PC-3 (cell line): ENCODE results near the gene ATL2. TPM values are rescaled to one million over a fixed set of nuclear protein-coding genes. Genes with fewer than 3 reads are reported as not detected.

Source experiments
- ATAC-seq: fragments of 200-7000 bp; cut with Tn5 transposase; 2 replicates; pipeline ENCODE4 v1.9.1; 2020; ENCODE audit warnings: mild to moderate bottlenecking, moderate library complexity
- Bru-seq: library from RNA; stranded (reverse); fragments of 400-500 nt; gene quantifications from one replicate; lab custom pipeline; 2021; lab: Mats Ljungman, UMichigan
- BruChase-seq, 2 experiments: library from RNA; stranded (reverse); fragments of 400-500 nt; gene quantifications; one replicate each; lab custom pipeline; 2021; lab: Mats Ljungman, UMichigan
- BruUV-seq: library from RNA; stranded (reverse); fragments of 400-500 nt; replicated peaks from 2 replicates; lab custom pipeline; 2021; lab: Mats Ljungman, UMichigan
- CTCF ChIA-PET: fragments of 300-600 bp; sonication (Branson Sonifier 250); formaldehyde crosslinking; loops from one replicate; lab custom pipeline; 2022; ENCODE audit warnings: antibody characterized with exemption; lab: Charles Lee
- POLR2A ChIA-PET: fragments of 300-600 bp; sonication (Branson Sonifier 250); formaldehyde crosslinking; loops from one replicate; lab custom pipeline; 2022; ENCODE audit warnings: antibody characterized with exemption; ENCODE audit not compliant: unreplicated experiment; lab: Charles Lee
- DNase-seq: peaks from one replicate; pipeline ENCODE4 v3.0.0-alpha.2; 2015
- H2AFZ ChIP-seq: fragments of 300-600 bp; sonication (generic); 2 replicates; pipeline ENCODE4 v1.6.0; 2016; ENCODE audit warnings: antibody characterized with exemption, low read length
- H3F3A ChIP-seq: fragments of 300-600 bp; sonication (generic); one replicate; pipeline ENCODE4 v1.6.0; 2017; ENCODE audit warnings: antibody characterized with exemption, low read length, control low read depth, mild to moderate bottlenecking; ENCODE audit not compliant: unreplicated experiment
- H3K27ac ChIP-seq: fragments of 300-600 bp; sonication (generic); 2 replicates; pipeline ENCODE4 v1.5.1; 2016; ENCODE audit warnings: mild to moderate bottlenecking, low read length
- H3K27me3 ChIP-seq: fragments of 300-600 bp; sonication (generic); 2 replicates; pipeline ENCODE4 v1.6.1; 2016; ENCODE audit warnings: low read length, mixed read lengths
- H3K36me3 ChIP-seq: fragments of 300-600 bp; sonication (generic); 2 replicates; pipeline ENCODE4 v1.6.1; 2016; ENCODE audit warnings: low read depth, mixed run types, low read length, mixed read lengths
- H3K4me1 ChIP-seq: fragments of 300-600 bp; sonication (generic); 2 replicates; pipeline ENCODE4 v1.5.1; 2016; ENCODE audit warnings: low read length; ENCODE audit not compliant: insufficient read depth
- H3K4me2 ChIP-seq: fragments of 300-600 bp; sonication (generic); 2 replicates; pipeline ENCODE4 v1.6.0; 2016; ENCODE audit warnings: low read length
- H3K4me3 ChIP-seq: fragments of 300-600 bp; sonication (generic); 2 replicates; pipeline ENCODE4 v1.5.1; 2016; ENCODE audit warnings: mild to moderate bottlenecking, low read length, mixed read lengths
- H3K79me2 ChIP-seq: fragments of 300-600 bp; sonication (generic); 2 replicates; pipeline ENCODE4 v1.6.1; 2017; ENCODE audit warnings: low read length, mixed read lengths
- H3K9ac ChIP-seq: fragments of 300-600 bp; sonication (generic); 2 replicates; pipeline ENCODE4 v1.6.0; 2016; ENCODE audit warnings: mild to moderate bottlenecking, low read length
- H3K9me2 ChIP-seq: fragments of 300-600 bp; sonication (generic); replicated peaks from 2 replicates; pipeline ENCODE4 v1.6.1; 2016; ENCODE audit warnings: mixed run types, low read length, mixed read lengths
- H3K9me3 ChIP-seq: fragments of 300-600 bp; sonication (generic); 2 replicates; pipeline ENCODE4 v1.6.1; 2016; ENCODE audit warnings: low read length, mixed read lengths
- H4K20me1 ChIP-seq: fragments of 300-600 bp; sonication (generic); 2 replicates; pipeline ENCODE4 v1.6.1; 2016; ENCODE audit warnings: low read length, mixed read lengths
- EZH2 ChIP-seq: fragments of 300-600 bp; sonication (generic); IDR thresholded peaks from one replicate; pipeline ENCODE4 v1.6.1; 2017; ENCODE audit warnings: antibody characterized with exemption, mild to moderate bottlenecking, low read length; ENCODE audit not compliant: unreplicated experiment
- EZH2phosphoT487 ChIP-seq: fragments of 300-600 bp; sonication (generic); IDR thresholded peaks from 2 replicates; pipeline ENCODE4 v1.6.1; 2018; ENCODE audit warnings: mild to moderate bottlenecking, antibody characterized with exemption, low read length, borderline replicate concordance
- intact Hi-C: fragments of 100-400 bp; cut with micrococcal nuclease; formaldehyde crosslinking; loops from 2 replicates; pipeline ENCODE4 v1.9.0; 2023
- long read RNA-seq: library from polyadenylated mRNA; unstranded; transcript quantifications from one replicate; pipeline ENCODE4 v2.0.0, GENCODE V29; 2021; ENCODE audit not compliant: unreplicated experiment
- total RNA-seq: library from RNA; depleted of rRNA; stranded (reverse); fragments of >200 nt; gene quantifications from 2 replicates; pipeline ENCODE4 v1.2.3, GENCODE V29; 2014; rRNA removed
- TF ChIP-seq, protein P1 (sequence below): fragments of 300-600 bp; sonication (generic); conservative IDR thresholded peaks from 2 replicates; pipeline ENCODE4 v1.5.1; 2017; ENCODE audit warnings: antibody characterized with exemption, low read depth, mild to moderate bottlenecking, low read length

The ATL2 gene
- total RNA-seq (65.3 and 89.4 TPM in 2 replicates), Bru-seq, nascent RNA (percentile 90 among the genes with signal in this experiment), BruChase-seq, experiment 1, labeled RNA remaining after a 6-hour chase (percentile 84 among the genes with signal in this experiment), BruChase-seq, experiment 2, labeled RNA remaining after a 2-hour chase (percentile 87 among the genes with signal in this experiment)
- long read RNA-seq, transcript ATL2-201 (13 exons, 2,868 nt) = major isoform, 58 of 116 reads
- long read RNA-seq, partial matches to known transcripts = 32 of 116 reads
- long read RNA-seq, other reads (novel, unspliced or antisense) = 25 of 116 reads

DNA sequence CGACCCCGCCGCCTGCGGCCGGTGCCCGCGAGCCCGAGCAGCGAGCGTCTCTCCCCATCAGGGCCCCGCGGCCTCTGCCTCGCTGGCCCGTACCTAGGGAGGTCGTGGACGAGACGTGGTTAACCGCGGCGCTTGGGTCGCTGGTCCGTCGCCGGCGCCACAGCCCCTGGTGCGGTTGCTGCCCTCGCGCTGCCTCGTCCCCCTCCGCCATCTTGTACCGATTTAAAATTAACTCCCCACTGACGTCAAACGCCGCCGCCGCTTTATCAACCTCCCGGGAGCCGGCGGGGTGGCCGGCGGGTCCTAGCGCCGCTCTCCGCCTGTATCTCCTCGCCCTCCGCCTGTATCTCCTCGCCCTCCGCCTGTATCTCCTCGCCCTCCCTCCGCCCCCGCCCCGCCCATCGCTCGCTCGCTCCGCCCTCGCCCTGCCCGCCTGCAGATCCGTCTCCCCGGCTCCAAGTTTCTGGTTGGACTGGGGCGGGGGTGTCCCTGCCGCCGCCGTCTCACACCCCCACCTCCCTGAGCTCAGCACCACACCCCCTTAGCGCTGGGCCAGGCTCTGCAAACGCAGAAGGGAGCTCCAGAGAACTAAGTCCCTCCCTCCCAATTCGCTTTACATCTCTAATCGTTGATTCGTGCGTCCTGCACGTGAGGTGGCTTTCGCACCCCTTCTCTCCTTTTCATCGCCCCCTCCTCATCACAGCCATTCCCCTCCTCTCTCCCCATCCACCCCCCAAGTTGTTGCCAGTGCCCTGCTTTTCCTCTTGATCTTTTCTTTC lies at the start of gene ATL2:
TSS of gene ATL2 (minus strand) at position 224 of the 779 bp plus-strand sequence. CDS start at position 211, 13 bp downstream.
- ATAC-seq (peak; percentile 74), DNase-seq (peak; percentile 93)
- Histone ChIP-seq H3K9ac (peak within 1 kb of the TSS; percentile 91), H3K4me2 (peak within 1 kb of the TSS; percentile 87), H3K9me2 (no peaks in the 10 kb centered on the region), H3K4me1 (peaks cover 23% of the 10 kb centered on the region), H3K27me3 (no peaks in the 10 kb centered on the region), H3K27ac (peak within 1 kb of the TSS; percentile 73), H3K36me3 (peaks cover 11% of the 10 kb centered on the region; the same call in 1 of the 2 replicates), H2AFZ (peak within 1 kb of the TSS; percentile 92), H3F3A (no peaks in the 10 kb centered on the region), H4K20me1 (peaks cover 43% of the 10 kb centered on the region), H3K79me2 (peaks cover 44% of the 10 kb centered on the region), H3K4me3 (peak within 1 kb of the TSS; percentile 74), H3K9me3 (no peaks in the 10 kb centered on the region)
- no TSS peak for BruUV-seq
- TF ChIP-seq EZH2 = no peak
- TF ChIP-seq, protein P1, sequence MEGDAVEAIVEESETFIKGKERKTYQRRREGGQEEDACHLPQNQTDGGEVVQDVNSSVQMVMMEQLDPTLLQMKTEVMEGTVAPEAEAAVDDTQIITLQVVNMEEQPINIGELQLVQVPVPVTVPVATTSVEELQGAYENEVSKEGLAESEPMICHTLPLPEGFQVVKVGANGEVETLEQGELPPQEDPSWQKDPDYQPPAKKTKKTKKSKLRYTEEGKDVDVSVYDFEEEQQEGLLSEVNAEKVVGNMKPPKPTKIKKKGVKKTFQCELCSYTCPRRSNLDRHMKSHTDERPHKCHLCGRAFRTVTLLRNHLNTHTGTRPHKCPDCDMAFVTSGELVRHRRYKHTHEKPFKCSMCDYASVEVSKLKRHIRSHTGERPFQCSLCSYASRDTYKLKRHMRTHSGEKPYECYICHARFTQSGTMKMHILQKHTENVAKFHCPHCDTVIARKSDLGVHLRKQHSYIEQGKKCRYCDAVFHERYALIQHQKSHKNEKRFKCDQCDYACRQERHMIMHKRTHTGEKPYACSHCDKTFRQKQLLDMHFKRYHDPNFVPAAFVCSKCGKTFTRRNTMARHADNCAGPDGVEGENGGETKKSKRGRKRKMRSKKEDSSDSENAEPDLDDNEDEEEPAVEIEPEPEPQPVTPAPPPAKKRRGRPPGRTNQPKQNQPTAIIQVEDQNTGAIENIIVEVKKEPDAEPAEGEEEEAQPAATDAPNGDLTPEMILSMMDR = no peak
- no peak for TF ChIP-seq EZH2phosphoT487
- intact Hi-C loops = loop anchor here (1.0 to 10.0 kb wide), 5 partner anchors 50 to 375 kb away; partner anchors contain the start of gene SRSF7
- ChIA-PET POLR2A (no interaction called here), CTCF (interaction anchor here (0.6 to 2.6 kb wide), 5 partner anchors 19 to 537 kb away, joined by 4 to 21 read pairs (median 6); no protein-coding TSS in a partner anchor)

- intact Hi-C loops = no loop called here
- Histone ChIP-seq H3K4me3 (no peak overlapping the region), H2AFZ (0 out of 2 replicates have a peak overlapping the region, but pooled peaks have one; percentile 1), H3K9me3 (no peaks in the 10 kb centered on the region), H3K27ac (no peak overlapping the region), H3F3A (no peaks in the 10 kb centered on the region), H3K4me1 (peaks cover 15% of the 10 kb centered on the region), H3K36me3 (no peaks in the 10 kb centered on the region), H3K9me2 (no peaks in the 10 kb centered on the region), H3K27me3 (no peaks in the 10 kb centered on the region), H3K4me2 (no peak overlapping the region), H4K20me1 (no peaks in the 10 kb centered on the region), H3K9ac (no peak overlapping the region), H3K79me2 (no peaks in the 10 kb centered on the region)
- CTCF ChIA-PET = no interaction called here
- ATAC-seq (no peak), DNase-seq (no peak)
- no TSS peak for BruUV-seq
- POLR2A ChIA-PET = no interaction called here
- TF ChIP-seq EZH2 (no peak), EZH2phosphoT487 (no peak)
- TF ChIP-seq, protein P1 = no peak
Observed at GRCh38 chr2:38423763-38424162, 46.7 kb upstream of the ATL2 start.
